ENCODE measurements around the gene PEG3. TPM values are rescaled to one million over a fixed set of nuclear protein-coding genes. Genes with fewer than 3 reads are reported as not detected.

The PEG3 gene
- total and polyA plus RNA-seq, 2 of the 8 experiments (the other 6 are each of a cell fraction or from before 2014, with no cell fraction given) = not detected

DNA sequence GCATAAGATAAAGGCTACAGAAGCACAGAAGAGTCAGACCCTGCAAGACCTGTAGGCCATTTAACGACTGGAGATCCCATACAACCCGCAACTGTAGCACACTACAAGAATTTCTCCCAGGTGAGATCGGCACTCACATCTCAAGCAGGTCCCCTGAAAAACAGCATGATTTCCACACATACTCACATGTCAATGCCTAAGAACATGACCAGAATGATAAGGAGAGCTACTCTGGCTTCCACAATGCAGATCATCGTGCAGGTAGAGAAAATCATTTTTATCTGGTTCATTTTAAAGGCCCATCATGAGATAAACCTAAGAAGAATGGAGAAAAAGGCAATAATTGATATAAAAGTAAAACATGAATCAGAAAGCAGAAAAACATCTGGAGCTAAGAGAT, 17.5 kb upstream of the PEG3 start:
- H3K9me3 ChIP-seq (ENCODE audit: insufficient read depth in 2 of 2, low read depth in 1 of 2, low read length in 1 of 2) = peaks cover 67 to 80% of the 10 kb centered on the region in 2 experiments
- CTCF ChIA-PET (ENCODE audit: partially characterized antibody) = no interaction called here
- no peak for TF ChIP-seq ZNF274 (IDR thresholded peaks at IDR 0.05; ENCODE audit: borderline replicate concordance, extremely low read depth, low read length)
- TF ChIP-seq CREB1 (IDR thresholded peaks at IDR 0.05) = no peak
- no peak for TF ChIP-seq CEBPB (IDR thresholded peaks at IDR 0.05; ENCODE audit: low read depth, low read length)
- no peak for TF ChIP-seq PHF8 (conservative IDR thresholded peaks at IDR 0.05; ENCODE audit: low read depth, low read length)
- TF ChIP-seq KDM1A (IDR thresholded peaks at IDR 0.05; ENCODE audit: borderline replicate concordance, low read length) = no peak
- no peak for TF ChIP-seq EP300 (IDR thresholded peaks at IDR 0.05; ENCODE audit: borderline replicate concordance in 1 of 2, low read depth in 2 of 2, low read length in 2 of 2)
- no peak for TF ChIP-seq SP2 (IDR thresholded peaks at IDR 0.05; ENCODE audit: low read length)
- no peak for TF ChIP-seq TAF1 (IDR thresholded peaks at IDR 0.05; ENCODE audit: low read depth, low read length)
- no peak for TF ChIP-seq NRF1 (IDR thresholded peaks at IDR 0.05; ENCODE audit: low read depth, low read length)
- TF ChIP-seq RFX5 (IDR thresholded peaks at IDR 0.05; ENCODE audit: borderline replicate concordance, low read depth, low read length) = no peak
- no peak for TF ChIP-seq EGR1 (IDR thresholded peaks at IDR 0.05; ENCODE audit: borderline replicate concordance, low read depth, low read length)
- TF ChIP-seq SRF (IDR thresholded peaks at IDR 0.05; ENCODE audit: low read depth, low read length) = no peak
- TF ChIP-seq SP4 (IDR thresholded peaks at IDR 0.05; ENCODE audit: low read length) = no peak
- TF ChIP-seq, protein P1, sequence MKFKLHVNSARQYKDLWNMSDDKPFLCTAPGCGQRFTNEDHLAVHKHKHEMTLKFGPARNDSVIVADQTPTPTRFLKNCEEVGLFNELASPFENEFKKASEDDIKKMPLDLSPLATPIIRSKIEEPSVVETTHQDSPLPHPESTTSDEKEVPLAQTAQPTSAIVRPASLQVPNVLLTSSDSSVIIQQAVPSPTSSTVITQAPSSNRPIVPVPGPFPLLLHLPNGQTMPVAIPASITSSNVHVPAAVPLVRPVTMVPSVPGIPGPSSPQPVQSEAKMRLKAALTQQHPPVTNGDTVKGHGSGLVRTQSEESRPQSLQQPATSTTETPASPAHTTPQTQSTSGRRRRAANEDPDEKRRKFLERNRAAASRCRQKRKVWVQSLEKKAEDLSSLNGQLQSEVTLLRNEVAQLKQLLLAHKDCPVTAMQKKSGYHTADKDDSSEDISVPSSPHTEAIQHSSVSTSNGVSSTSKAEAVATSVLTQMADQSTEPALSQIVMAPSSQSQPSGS (IDR thresholded peaks at IDR 0.05; ENCODE audit: low read length) = no peak
- no peak for TF ChIP-seq POLR2A (IDR thresholded peaks at IDR 0.05; ENCODE audit: control extremely low read depth in 1 of 2, low read depth in 2 of 2, low read length in 2 of 2)

More for the DNA sequence above, 17.5 kb upstream of the PEG3 start:
- 77% methylated on average over 4 of the region's 4 CpGs; no CpG with 5 or more reads in 1 of the 2 experiments for WGBS, 2 experiments (ENCODE audit: extremely low coverage in 1 of 2, insufficient coverage in 1 of 2, insufficient read length in 1 of 2, insufficient replicate concordance in 2 of 2, low coverage in 1 of 2, low lambda C conversion rate in 2 of 2, missing lambda C conversion rate in 1 of 2)
- Histone ChIP-seq H3K27me3 (replicated peaks in 1 of 4; ENCODE audit: control insufficient read depth in 3 of 4, extremely low read depth in 1 of 4, insufficient read depth in 3 of 4, low read length in 3 of 4) (peaks cover 0 to 1% (median 0%) of the 10 kb centered on the region in 4 experiments; a peak in 1 of 7 replicates), H2BK15ac (ENCODE audit: low read length) (no peak overlapping the region), H3K79me2 (ENCODE audit: control insufficient read depth in 1 of 2, insufficient read depth in 2 of 2, low read length in 2 of 2) (no peaks in the 10 kb centered on the region), H3K4me3 (ENCODE audit: extremely low read depth in 1 of 4, insufficient read depth in 2 of 4, low read depth in 3 of 4, low read length in 4 of 4) (no peak overlapping the region), H3K36me3 (ENCODE audit: control insufficient read depth in 2 of 4, insufficient read depth in 4 of 4, low read length in 3 of 4) (no peaks in the 10 kb centered on the region), H4K91ac (replicated peaks; ENCODE audit: insufficient read length, low read length) (no peak overlapping the region), H2BK120ac (replicated peaks; ENCODE audit: low read depth, low read length) (no peak overlapping the region), H4K20me1 (replicated peaks in 1 of 2; ENCODE audit: control insufficient read depth in 1 of 2, insufficient read depth in 2 of 2, low read length in 2 of 2) (no peaks in the 10 kb centered on the region), H3K23me2 (ENCODE audit: low read depth, low read length) (no peaks in the 10 kb centered on the region), H2AK5ac (ENCODE audit: low read depth, low read length) (no peak overlapping the region), H3K9ac (replicated peaks in 1 of 4; ENCODE audit: extremely low read depth in 1 of 4, low read depth in 3 of 4, low read length in 3 of 4) (no peak overlapping the region), H3K18ac (ENCODE audit: extremely low read depth, low read length) (no peak overlapping the region), H2BK5ac (ENCODE audit: low read depth, low read length) (no peak overlapping the region), H4K5ac (ENCODE audit: insufficient read length, low read depth, low read length) (no peak overlapping the region), H2BK20ac (ENCODE audit: low read length) (no peak overlapping the region), H3K79me1 (ENCODE audit: low read depth, low read length) (no peaks in the 10 kb centered on the region), H3K4ac (replicated peaks; ENCODE audit: insufficient read length, low read depth, low read length) (no peak overlapping the region), H3K4me2 (ENCODE audit: insufficient read depth in 1 of 2, low read depth in 2 of 2, low read length in 2 of 2) (no peak overlapping the region), H3K4me1 (replicated peaks in 1 of 4; ENCODE audit: control insufficient read depth in 3 of 4, insufficient read depth in 4 of 4, low read length in 3 of 4) (no peaks in the 10 kb centered on the region), H4K8ac (ENCODE audit: extremely low read depth, insufficient read depth, low read length) (no peak overlapping the region), H3K14ac (ENCODE audit: insufficient read length) (no peak overlapping the region), H3K27ac (ENCODE audit: low read depth, low read length) (no peak overlapping the region), H2BK12ac (ENCODE audit: low read depth, low read length) (no peak overlapping the region), H3K56ac (replicated peaks; ENCODE audit: insufficient read length, low read depth, low read length) (no peak overlapping the region), H3K23ac (ENCODE audit: insufficient read length) (no peak overlapping the region), H2AFZ (ENCODE audit: low read length) (no peak overlapping the region)
- POLR2A ChIA-PET (ENCODE audit: partially characterized antibody) = no interaction called here
- DNase-seq (ENCODE audit: low read depth in 1 of 2, low spot score in 2 of 2) (no peak), FAIRE-seq (no peak)
